SHP77 treated with DMSO at 0.1 percent for 48 hours (cell line): Measurements from ENCODE around the gene SMPD1.

ENCODE experiments used
- DNase-seq: peaks from one replicate; lab custom pipeline; 2025; lab: John Stamatoyannopoulos, UW

Gene SMPD1

GRCh38 chr11:6414874-6415328 lies 24.6 kb downstream of the SMPD1 start:
- DNase-seq: no peak

DNA sequence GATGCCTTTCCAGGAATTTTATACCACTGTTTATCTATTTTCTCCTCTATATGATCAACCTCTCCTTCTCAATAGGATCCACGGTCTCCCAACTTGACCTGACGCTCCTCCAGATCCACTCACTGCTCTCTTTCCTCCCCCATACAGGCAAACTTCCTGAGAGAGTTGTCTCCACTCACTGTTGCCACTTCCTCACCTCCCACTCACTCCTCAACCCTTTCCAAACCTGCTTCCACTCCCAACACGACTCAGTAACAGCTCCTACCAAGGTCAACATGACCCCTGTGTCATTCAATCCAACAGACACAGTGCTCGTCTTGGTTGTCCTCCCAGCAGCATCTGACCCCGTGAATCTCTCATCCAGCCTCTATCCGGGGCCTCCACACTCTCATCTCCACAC lies 25.5 kb downstream of the SMPD1 start:
- DNase-seq: no peak

GRCh38 chr11:6417907-6418556 lies 27.8 kb downstream of the SMPD1 start:
- DNase-seq: no peak

DNA sequence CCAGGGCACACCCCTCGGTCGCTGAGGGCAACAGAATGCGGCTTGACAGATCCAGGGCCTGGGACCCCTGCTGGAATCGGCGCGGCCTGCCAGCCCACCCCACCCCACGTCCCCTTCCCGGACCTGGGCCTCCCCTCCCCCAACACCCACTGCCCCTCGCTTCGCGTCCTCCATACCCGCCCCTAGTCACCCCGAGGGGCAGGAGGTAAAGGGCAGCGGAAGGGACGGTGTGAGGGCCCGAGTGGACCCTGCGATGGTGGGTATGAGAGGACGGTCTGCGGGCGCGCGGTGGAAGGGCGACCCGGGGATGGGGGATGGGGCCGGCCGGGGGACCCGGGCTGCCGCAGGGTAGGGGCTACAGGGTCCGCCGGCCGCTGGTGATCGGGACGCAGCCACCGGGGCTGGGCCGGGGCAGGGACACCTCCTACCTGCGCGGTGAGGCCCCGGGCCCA lies 28.3 kb downstream of the SMPD1 start:
- DNase-seq: no peak

GRCh38 chr11:6419009-6419631 lies 28.8 kb downstream of the SMPD1 start, which contains the start of gene APBB1:
Gene APBB1 (minus strand): TSS chr11:6419094. CDS start chr11:6411347, 7,747 bp downstream.
- DNase-seq: no peak

DNA sequence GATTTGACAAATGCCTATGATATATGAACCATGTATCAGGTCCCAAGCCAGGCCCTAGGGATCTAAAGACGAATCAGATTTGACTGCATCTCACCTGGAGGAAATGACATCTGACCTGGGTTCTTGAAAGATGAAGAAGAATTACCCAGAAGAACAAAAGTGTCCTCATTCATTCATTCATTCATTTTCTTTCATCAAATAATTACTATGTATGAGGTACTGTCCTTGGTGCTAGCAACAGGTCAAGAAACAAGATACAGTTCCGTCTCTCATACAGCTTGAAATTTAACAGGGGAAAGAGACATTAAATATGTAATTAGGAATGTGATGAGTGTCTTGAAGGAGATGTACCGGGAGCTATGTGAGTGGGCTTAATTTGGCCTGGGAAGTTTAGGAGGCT lies 30.4 kb downstream of the SMPD1 start:
- DNase-seq: no peak

DNA sequence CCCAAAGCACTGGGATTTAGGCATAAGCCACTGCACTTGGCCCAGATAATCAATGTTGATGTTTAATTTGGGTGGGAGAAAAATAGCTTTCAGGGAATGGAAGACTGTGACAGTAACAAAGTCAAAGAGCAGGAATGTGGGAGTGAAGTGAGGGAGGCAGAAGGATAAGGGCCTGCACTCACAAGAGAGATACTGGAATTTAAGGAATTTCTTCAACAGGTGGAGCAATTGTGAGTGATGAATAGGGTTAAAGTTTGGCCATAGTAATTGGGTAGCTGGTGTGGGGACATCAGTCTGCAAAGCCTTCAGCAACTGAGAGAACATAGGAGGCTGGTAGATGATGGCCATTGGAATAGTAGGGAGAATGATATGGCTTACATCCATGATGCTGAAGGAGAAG lies 37.2 kb downstream of the SMPD1 start:
- DNase-seq: no peak

DNA sequence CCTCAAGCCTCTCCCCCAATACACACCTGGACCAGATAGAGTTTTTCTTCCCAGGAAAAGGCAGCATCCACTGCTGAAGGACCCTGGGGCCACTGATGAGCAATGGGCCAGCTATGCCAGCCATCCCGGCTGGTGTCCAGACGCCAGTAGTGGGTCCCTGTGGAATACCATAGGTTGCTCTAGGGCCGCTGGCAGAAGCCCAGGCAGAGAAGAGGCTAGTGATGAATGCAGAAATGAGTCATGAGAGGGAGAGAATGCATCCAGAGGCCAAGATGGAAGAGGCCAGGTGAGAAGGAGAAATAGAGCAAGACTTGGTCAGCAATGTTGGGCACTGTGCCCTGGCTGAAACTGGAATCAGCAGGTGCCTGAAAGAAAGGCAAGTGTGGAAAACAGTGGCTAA lies 41.6 kb downstream of the SMPD1 start:
- DNase-seq: no peak

DNA sequence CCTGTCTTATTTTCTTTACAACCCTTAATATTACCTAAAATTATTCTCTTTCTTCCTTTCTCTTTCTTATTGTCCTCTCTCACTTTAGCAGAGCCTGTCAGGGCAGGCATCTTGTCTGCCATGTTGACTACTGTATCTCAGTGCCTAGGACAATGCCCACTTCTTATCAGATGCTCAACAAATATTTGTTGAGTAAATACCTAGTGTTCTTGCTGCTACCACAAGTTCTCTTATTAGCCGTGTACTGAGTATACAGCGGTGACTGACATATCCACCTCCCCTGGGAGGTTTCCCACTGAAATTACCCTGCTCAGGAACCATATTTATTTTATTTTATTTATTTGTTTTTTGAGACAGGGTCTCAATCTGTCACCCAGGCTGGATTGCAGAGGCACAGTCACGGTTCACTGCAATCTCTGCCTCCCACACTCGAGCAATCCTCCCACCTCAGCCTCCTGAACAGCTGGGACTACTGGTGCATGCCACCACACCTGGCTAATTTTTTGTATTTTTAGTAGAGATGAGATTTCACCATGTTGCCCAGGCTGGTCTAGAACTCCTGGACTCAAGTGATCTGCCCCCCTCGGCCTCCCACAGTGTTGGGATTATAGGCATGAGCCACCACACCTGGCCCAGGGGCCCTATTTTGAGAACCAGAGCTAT lies 43.9 kb downstream of the SMPD1 start:
- no peak for DNase-seq

DNA sequence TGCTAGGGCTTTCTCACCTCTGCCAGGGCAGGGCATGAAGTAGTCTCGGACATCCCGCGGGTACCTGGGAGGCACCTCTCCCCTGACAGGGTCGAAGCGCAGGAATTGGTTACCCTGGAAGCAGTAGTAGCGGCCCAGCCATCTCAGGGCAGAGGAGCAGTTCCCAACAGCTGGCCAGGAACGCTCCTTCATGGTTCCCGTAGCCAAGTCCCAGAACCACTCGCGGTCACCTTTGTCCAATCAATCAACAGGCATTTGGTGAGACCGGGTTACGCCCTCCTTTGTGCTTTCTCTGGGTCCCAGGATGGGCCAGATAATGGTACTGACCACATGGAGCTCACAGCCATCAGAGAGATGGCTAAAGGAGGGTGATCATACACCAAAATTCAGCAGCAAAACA lies 47.1 kb downstream of the SMPD1 start:
- no peak for DNase-seq

DNA sequence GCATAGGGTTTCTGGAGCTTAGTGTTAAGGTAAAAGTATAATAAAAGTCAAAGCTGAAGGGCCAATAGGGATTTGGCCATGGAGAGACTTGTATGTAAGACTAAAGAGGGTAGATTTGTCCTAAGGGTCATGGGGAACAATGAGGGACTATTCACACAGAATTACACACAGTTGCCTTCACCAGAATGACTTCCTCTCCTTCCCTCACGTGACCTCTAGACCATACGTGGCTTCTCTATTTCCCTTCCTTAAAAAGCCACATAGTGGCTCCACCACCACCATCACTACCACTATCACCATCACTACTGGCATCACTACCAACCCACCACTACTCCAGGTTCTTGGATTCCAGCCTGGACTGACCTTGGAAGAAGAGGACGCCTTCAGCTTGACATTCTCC lies 47.7 kb downstream of the SMPD1 start:
- no peak for DNase-seq

DNA sequence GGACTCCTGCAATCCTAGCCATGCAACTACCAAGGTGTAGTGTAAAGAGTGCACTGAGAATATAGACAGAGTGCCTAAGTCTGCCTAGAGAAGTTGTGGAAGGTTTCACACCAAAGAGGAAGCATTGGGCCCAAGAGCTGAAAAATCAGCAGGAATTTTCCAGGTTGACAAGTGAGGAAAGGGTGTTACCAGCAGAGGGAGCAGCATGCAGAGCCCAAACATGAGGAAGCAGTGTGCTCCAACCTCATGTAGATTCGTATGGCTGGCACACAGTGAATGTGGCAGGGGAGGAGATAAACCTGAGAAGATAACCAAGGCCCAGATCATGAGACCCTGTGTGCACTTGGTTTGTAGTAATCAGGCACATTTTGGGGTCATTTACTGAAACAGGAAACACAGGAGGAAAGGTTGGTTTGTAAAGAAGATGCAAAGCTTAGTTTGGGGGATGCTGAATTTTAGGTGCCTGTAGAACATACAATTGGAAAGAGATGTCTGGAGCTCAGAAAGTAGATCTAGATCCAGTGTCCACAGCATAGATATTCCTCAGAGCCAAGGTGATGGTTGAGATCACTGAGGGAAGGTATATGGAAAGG lies 48.8 kb downstream of the SMPD1 start:
- no peak for DNase-seq

DNA sequence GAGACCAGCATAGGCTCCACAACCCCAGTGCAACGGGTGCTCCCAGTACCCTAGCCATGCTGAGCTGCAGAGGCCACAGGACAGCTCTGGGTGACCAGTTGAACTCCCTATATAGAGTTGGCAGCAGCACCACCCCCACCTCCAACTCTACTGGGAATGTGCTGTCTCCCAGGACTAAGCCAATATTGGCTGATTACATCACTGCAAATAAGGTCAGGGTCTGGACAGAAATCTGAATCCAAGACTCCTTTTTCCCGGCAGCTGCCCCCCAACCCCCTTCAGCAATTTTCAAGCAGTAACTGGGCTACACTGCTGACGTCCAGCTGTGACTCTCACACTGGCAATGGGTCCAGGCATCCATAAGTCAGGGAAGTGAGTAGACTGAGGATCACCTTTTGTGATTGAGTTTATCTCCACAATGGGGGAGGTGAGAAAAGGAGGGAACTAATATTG lies 50.7 kb downstream of the SMPD1 start, which contains the start of gene HPX:
Gene HPX, minus strand, starts transcription at position 82 of the 453 bp plus-strand sequence. Its CDS starts 24 bp downstream, at position 58.
- no peak for DNase-seq

- DNase-seq: no peak
Observed at GRCh38 chr11:6442441-6442840, 52.2 kb downstream of the SMPD1 start.

DNA sequence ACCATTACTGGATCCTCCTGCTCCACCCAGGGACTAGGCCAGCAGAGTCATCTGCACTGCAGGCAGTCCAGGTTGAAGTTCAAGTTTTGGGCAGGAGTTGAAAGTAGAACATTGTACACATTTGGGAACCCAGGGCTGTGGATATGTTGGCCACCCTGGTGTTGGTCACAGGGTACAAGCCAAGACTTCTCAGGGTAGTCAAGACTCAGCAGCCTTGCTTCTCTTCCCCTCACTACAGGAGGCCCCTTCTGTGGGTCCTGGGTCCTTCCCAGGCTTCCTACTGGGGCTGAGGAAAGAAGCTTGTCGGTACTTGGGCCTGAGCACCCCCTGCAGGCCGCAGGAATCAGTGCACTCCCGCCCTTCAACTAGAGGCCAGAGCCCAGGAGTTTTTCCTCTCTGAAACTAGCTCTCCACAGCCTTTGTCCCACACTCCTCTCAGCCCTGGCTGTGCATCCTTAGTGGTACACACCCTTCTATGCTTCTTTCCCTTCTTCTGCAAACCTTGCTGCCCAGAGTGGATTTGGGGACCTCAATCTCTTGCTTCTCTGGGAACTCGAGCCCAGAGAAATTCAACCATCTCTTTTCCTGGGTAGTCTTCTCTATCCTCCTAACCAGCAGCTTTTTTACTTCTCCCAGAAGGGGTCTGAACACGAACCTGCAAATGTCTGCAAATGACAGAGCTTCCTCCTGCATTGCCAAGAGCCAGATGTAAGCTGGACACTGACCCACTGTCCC lies 53.2 kb downstream of the SMPD1 start:
- no peak for DNase-seq
